Omental fat pad (tissue), 4 donors: ENCODE data around the gene SYNPO2. TPM values are rescaled to one million over a fixed set of nuclear protein-coding genes. Genes with fewer than 3 reads are reported as not detected.
A peak's percentile ranks its signal among the peaks of the same experiment; 100 is the strongest.

Experiments used
- ATAC-seq: fragments of 150-250 bp; one replicate; pipeline ENCODE4 v1.9.1; 2016; ENCODE audit warnings: mild to moderate bottlenecking, moderate library complexity; ENCODE audit not compliant: low FRiP score
- DNase-seq: peaks from one replicate; pipeline ENCODE4 v3.0.0-alpha.2; 2019; ENCODE audit warnings: low spot score
- total RNA-seq, 4 donors: library from RNA; depleted of rRNA; stranded (reverse); fragments of >200 nt; gene quantifications; one replicate each; pipeline ENCODE4 v1.1.0, GENCODE V29; 2016
- TF ChIP-seq, protein P1 (sequence below), 3 donors: fragments of 450-650 bp; IDR thresholded peaks; one replicate each; pipeline ENCODE4 v1.5.1; 2016 to 2017; ENCODE audit warnings: antibody characterized with exemption in 3 of 3, mild to moderate bottlenecking in 3 of 3, moderate library complexity in 2 of 3

Gene SYNPO2
- total RNA-seq, 4 donors from 2014 or later = 23.3 to 72.0 (median 41.3) TPM

- DNase-seq (no peak), ATAC-seq (no peak)
- TF ChIP-seq, protein P1, sequence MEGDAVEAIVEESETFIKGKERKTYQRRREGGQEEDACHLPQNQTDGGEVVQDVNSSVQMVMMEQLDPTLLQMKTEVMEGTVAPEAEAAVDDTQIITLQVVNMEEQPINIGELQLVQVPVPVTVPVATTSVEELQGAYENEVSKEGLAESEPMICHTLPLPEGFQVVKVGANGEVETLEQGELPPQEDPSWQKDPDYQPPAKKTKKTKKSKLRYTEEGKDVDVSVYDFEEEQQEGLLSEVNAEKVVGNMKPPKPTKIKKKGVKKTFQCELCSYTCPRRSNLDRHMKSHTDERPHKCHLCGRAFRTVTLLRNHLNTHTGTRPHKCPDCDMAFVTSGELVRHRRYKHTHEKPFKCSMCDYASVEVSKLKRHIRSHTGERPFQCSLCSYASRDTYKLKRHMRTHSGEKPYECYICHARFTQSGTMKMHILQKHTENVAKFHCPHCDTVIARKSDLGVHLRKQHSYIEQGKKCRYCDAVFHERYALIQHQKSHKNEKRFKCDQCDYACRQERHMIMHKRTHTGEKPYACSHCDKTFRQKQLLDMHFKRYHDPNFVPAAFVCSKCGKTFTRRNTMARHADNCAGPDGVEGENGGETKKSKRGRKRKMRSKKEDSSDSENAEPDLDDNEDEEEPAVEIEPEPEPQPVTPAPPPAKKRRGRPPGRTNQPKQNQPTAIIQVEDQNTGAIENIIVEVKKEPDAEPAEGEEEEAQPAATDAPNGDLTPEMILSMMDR (IDR thresholded peaks at IDR 0.05) = no peak
Observed at GRCh38 chr4:118923891-118924290, 35.2 kb downstream of the SYNPO2 start.

- TF ChIP-seq, protein P1 (IDR thresholded peaks at IDR 0.05) = no peak
- DNase-seq (no peak), ATAC-seq (peak; percentile 37)
Observed at GRCh38 chr4:118927974-118928373, 39.3 kb downstream of the SYNPO2 start.

DNA sequence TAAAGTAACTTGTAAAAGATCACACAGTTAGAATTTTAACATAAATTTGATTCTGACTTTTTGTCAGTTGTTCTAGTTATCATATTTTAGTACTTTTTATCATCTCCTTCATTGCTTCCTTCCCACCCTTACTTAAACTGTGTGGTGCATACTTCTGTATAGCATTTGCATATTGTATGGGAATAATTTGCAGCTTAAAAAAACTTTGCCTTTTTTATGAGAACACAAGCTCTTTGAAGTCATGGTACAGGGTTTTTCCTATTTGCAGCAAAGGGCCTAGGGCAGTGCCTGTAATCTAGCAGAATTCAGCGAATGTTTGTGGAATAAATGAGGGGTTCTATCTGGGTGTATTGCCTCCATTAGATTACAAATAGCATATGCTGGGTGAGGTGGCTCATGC, 41.6 kb downstream of the SYNPO2 start:
- TF ChIP-seq, protein P1 (IDR thresholded peaks at IDR 0.05) = no peak
- DNase-seq (no peak), ATAC-seq (no peak)

DNA sequence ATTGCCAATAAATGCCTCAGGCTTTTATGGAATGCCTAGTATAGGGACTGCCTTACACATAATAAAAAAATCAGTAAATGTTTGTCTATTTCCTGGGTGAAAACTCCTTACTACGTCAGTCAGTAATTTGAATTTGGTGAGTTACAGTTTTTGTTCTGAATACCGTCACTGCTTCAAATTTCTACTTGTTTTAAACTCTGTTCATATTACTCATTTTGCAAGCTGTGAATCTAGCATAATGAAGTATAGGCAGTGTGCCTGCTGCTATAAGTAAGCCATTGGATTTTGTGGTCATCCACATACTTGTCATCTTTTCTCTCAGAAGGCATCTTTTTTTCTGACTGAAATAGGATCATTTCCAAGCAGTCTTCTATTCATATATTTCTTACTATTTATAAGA, 43.1 kb downstream of the SYNPO2 start:
- DNase-seq (no peak), ATAC-seq (no peak)
- TF ChIP-seq, protein P1 (IDR thresholded peaks at IDR 0.05) = no peak

DNA sequence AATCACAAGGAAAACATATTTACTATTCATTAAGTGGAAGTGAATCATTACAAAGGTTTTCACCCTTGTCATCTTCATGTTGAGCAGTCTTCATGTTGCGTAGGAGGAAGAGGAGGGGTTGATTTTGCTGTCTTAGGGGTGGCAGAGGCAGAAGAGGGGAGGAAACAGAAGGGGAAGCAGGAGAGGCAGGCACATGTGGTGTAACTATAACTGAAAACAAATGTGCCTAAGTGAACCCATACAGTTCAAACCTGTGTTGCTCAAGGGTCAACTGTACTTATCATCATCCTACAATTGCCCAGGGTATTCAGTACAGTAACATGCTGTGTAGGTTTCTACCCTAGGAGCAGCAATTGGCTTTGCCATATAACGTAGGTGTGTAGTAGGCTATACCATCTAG, 47.2 kb downstream of the SYNPO2 start:
- DNase-seq (no peak), ATAC-seq (no peak)
- TF ChIP-seq, protein P1 (IDR thresholded peaks at IDR 0.05) = no peak

- ATAC-seq (no peak), DNase-seq (no peak)
- TF ChIP-seq, protein P1 (IDR thresholded peaks at IDR 0.05) = no peak
Observed at GRCh38 chr4:118936406-118936805, 47.8 kb downstream of the SYNPO2 start.

GRCh38 chr4:118939169-118939783, 50.6 kb downstream of the SYNPO2 start:
- DNase-seq (no peak), ATAC-seq (no peak)
- TF ChIP-seq, protein P1 (IDR thresholded peaks at IDR 0.05) = no peak
